Suprapubic skin (tissue), 3 donors: Measurements from ENCODE around the gene TESMIN.

ENCODE experiments used
- CTCF ChIP-seq, 2 donors: fragments of 200-600 bp in 1 of 2; fragments of 450-650 bp in 1 of 2; sonication (generic) in 1 of 2; IDR thresholded peaks; one replicate each; pipeline ENCODE4 v1.5.1; 2016 to 2019; ENCODE audit warnings: antibody characterized with exemption in 2 of 2, mild to moderate bottlenecking in 1 of 2, moderate library complexity in 1 of 2
- EP300 ChIP-seq: sonication (generic); formaldehyde crosslinking; IDR thresholded peaks from one replicate; pipeline ENCODE4 v1.6.1; 2017; ENCODE audit warnings: antibody characterized with exemption

GRCh38 chr11:68748061-68748460 is 3.3 kb downstream of the TESMIN start:
- TF ChIP-seq CTCF (IDR thresholded peaks at IDR 0.05) (no peak), EP300 (no peak)
